Peyer's patch (tissue), 4 donors: Measurements from ENCODE around the gene PRKCH.

Experiments used
- CTCF ChIP-seq, 6 experiments: fragments of 450-650 bp in 4 of 6; fragments of 200-600 bp in 2 of 6; sonication (generic) in 1 of 6; IDR thresholded peaks; one replicate each; pipeline ENCODE4 v1.5.1; 2017 to 2019; ENCODE audit warnings: antibody characterized with exemption in 6 of 6, mild to moderate bottlenecking in 3 of 6, moderate library complexity in 1 of 6
- POLR2A ChIP-seq, 2 donors: fragments of 450-650 bp; IDR thresholded peaks; one replicate each; pipeline ENCODE4 v1.5.1; 2017; ENCODE audit warnings: antibody characterized with exemption in 2 of 2, mild to moderate bottlenecking in 2 of 2, moderate library complexity in 2 of 2

- TF ChIP-seq CTCF (IDR thresholded peaks at IDR 0.05) (no peak), POLR2A (IDR thresholded peaks at IDR 0.05) (no peak)
Observed at GRCh38 chr14:61532763-61533162, 211.4 kb downstream of the PRKCH start.
